Measurements from ENCODE around the gene POLK. TPM values are rescaled to one million over a fixed set of nuclear protein-coding genes. Genes with fewer than 3 reads are reported as not detected.

Gene POLK
- total and polyA plus RNA-seq, 2 of the 8 experiments (the other 6 are each of a cell fraction or from before 2014, with no cell fraction given) = 2.0 to 9.0 TPM

DNA sequence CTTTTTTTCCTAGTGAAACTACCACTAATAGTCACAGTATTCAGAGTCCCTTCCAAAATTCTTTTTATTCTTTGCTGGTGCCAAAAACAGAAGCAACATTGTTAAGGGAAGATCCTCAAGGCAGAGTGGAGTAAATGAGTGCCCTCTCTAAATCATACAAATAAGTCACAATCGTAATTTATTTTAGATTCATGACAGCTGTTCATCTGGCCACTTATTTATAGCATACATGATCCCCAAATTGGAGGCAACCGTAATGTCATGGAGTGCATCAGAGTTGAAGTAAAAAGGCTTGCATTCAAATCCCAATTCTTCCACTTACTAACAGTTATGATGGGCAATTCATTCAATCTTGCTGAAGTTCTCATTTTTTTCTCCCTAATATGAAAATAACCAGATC lies 33.4 kb downstream of the POLK start (continued):
- TF ChIP-seq MAFK (IDR thresholded peaks at IDR 0.05; ENCODE audit: low read depth, low read length) (no peak), ASH2L (IDR thresholded peaks at IDR 0.05; ENCODE audit: low read length) (no peak), BACH1 (IDR thresholded peaks at IDR 0.05; ENCODE audit: low read length) (no peak)
